ENCODE data around the gene GDAP2.
"Not testable (repeated sequence)": the region's sequence is repeated elsewhere in the genome, so short reads cannot be mapped to it uniquely, and the experiment has no call there.

GDAP2 gene

GRCh38 chr1:117857418-117857817 lies 72.0 kb downstream of the GDAP2 start:
- H3K9ac ChIP-seq: no peak overlapping the region
- no peaks in the 10 kb centered on the region for H4K20me1 ChIP-seq
- H3K36me3 ChIP-seq: peaks cover 0 to 22% (median 0%) of the 10 kb centered on the region in 11 experiments; a peak in 4 of 22 replicates
- H3K27me3 ChIP-seq: no peaks in the 10 kb centered on the region
- no peaks in the 10 kb centered on the region for H3K9me3 ChIP-seq (replicated peaks in 1 of 11)
- no peak overlapping the region for H3K27ac ChIP-seq
- H3K4me2 ChIP-seq: no peak overlapping the region
- no peak overlapping the region for H3K4me3 ChIP-seq
- TF ChIP-seq Cebpa-rat (IDR thresholded peaks at IDR 0.05): no peak
- no peaks in the 10 kb centered on the region for H3K4me1 ChIP-seq

- no peaks in the 10 kb centered on the region for H4K20me1 ChIP-seq
- no peaks in the 10 kb centered on the region for H3K4me1 ChIP-seq
- no peak overlapping the region for H3K4me2 ChIP-seq
- no peak overlapping the region for H3K4me3 ChIP-seq
- no peak overlapping the region for H3K27ac ChIP-seq
- no peaks in the 10 kb centered on the region for H3K9me3 ChIP-seq (replicated peaks in 1 of 11)
- TF ChIP-seq Cebpa-rat (IDR thresholded peaks at IDR 0.05): no peak
- no peaks in the 10 kb centered on the region for H3K36me3 ChIP-seq
- H3K9ac ChIP-seq: no peak overlapping the region
- H3K27me3 ChIP-seq: no peaks in the 10 kb centered on the region
Measured at GRCh38 chr1:117852853-117853553, 76.4 kb downstream of the GDAP2 start.

GRCh38 chr1:117851687-117852086 lies 77.7 kb downstream of the GDAP2 start:
- H3K4me3 ChIP-seq: no peak overlapping the region
- H3K27me3 ChIP-seq: no peaks in the 10 kb centered on the region
- no peak overlapping the region for H3K27ac ChIP-seq
- no peaks in the 10 kb centered on the region for H3K4me1 ChIP-seq
- H3K4me2 ChIP-seq: no peak overlapping the region
- no peak overlapping the region for H3K9ac ChIP-seq
- H3K36me3 ChIP-seq: no peaks in the 10 kb centered on the region
- H4K20me1 ChIP-seq: no peaks in the 10 kb centered on the region
- no peak for TF ChIP-seq Cebpa-rat (IDR thresholded peaks at IDR 0.05)
- no peaks in the 10 kb centered on the region for H3K9me3 ChIP-seq (replicated peaks in 1 of 11)

- H3K9me3 ChIP-seq (replicated peaks in 1 of 11): peaks cover 28 to 38% (median 31%) of the 10 kb centered on the region in 11 experiments
- no peak overlapping the region for H3K9ac ChIP-seq
- H3K27ac ChIP-seq: no peak overlapping the region
- no peak overlapping the region for H3K4me3 ChIP-seq
- no peak overlapping the region for H3K4me2 ChIP-seq
- no peaks in the 10 kb centered on the region for H3K27me3 ChIP-seq
- TF ChIP-seq Cebpa-rat (IDR thresholded peaks at IDR 0.05): no peak
- H3K4me1 ChIP-seq: no peaks in the 10 kb centered on the region
- H4K20me1 ChIP-seq: no peaks in the 10 kb centered on the region
- peaks cover 0 to 21% (median 4%) of the 10 kb centered on the region in 11 experiments; a peak in 6 of 22 replicates for H3K36me3 ChIP-seq
Measured at GRCh38 chr1:117846674-117847425, 82.6 kb downstream of the GDAP2 start.

- H3K4me3 ChIP-seq, H3K4me1 ChIP-seq, H4K20me1 ChIP-seq, H3K9ac ChIP-seq, H3K4me2 ChIP-seq, H3K27ac ChIP-seq, H3K27me3 ChIP-seq: not testable (repeated sequence)
- Histone ChIP-seq H3K36me3 (peaks cover 0 to 21% (median 4%) of the 10 kb centered on the region in 11 experiments; a peak in 6 of 22 replicates), H3K9me3 (replicated peaks in 1 of 11) (peaks cover 28 to 39% (median 31%) of the 10 kb centered on the region in 11 experiments)
Measured at GRCh38 chr1:117844478-117844877, 84.9 kb downstream of the GDAP2 start.

- TF ChIP-seq Cebpa-rat (IDR thresholded peaks at IDR 0.05): no peak
Measured at GRCh38 chr1:117843791-117844190, 85.6 kb downstream of the GDAP2 start.

GRCh38 chr1:117842408-117843170 lies 86.8 kb downstream of the GDAP2 start:
- H3K9me3 ChIP-seq (replicated peaks in 1 of 11): peaks cover 28 to 39% (median 31%) of the 10 kb centered on the region in 11 experiments
- no peak overlapping the region for H3K4me2 ChIP-seq
- no peak overlapping the region for H3K4me3 ChIP-seq
- no peaks in the 10 kb centered on the region for H3K27me3 ChIP-seq
- TF ChIP-seq Cebpa-rat (IDR thresholded peaks at IDR 0.05): no peak
- peaks cover 0 to 8% (median 0%) of the 10 kb centered on the region in 10 experiments; a peak in 3 of 20 replicates for H3K4me1 ChIP-seq
- peaks cover 0 to 21% (median 4%) of the 10 kb centered on the region in 11 experiments; a peak in 6 of 22 replicates for H3K36me3 ChIP-seq
- no peak overlapping the region for H3K9ac ChIP-seq
- no peak overlapping the region for H3K27ac ChIP-seq
- no peaks in the 10 kb centered on the region for H4K20me1 ChIP-seq

More at GRCh38 chr1:117843791-117844190, 85.6 kb downstream of the GDAP2 start:
- H3K27ac ChIP-seq: no peak overlapping the region
- peaks cover 0 to 4% (median 0%) of the 10 kb centered on the region in 10 experiments; a peak in 3 of 20 replicates for H3K4me1 ChIP-seq
- H4K20me1 ChIP-seq: no peaks in the 10 kb centered on the region
- H3K4me3 ChIP-seq: no peak overlapping the region
- peaks cover 0 to 21% (median 4%) of the 10 kb centered on the region in 11 experiments; a peak in 6 of 22 replicates for H3K36me3 ChIP-seq
- H3K4me2 ChIP-seq: no peak overlapping the region
- H3K27me3 ChIP-seq: no peaks in the 10 kb centered on the region
- peaks cover 28 to 39% (median 31%) of the 10 kb centered on the region in 11 experiments for H3K9me3 ChIP-seq (replicated peaks in 1 of 11)
- H3K9ac ChIP-seq: no peak overlapping the region

GRCh38 chr1:117841117-117841650 lies 88.2 kb downstream of the GDAP2 start:
- Histone ChIP-seq H3K4me2 (no peak overlapping the region), H3K4me1 (peaks cover 0 to 8% (median 0%) of the 10 kb centered on the region in 10 experiments; a peak in 3 of 20 replicates), H3K36me3 (peaks cover 0 to 21% (median 4%) of the 10 kb centered on the region in 11 experiments; a peak in 6 of 22 replicates), H3K27ac (no peak overlapping the region), H3K4me3 (no peak overlapping the region), H3K9me3 (replicated peaks in 1 of 11) (peaks cover 28 to 39% (median 31%) of the 10 kb centered on the region in 11 experiments), H3K27me3 (no peaks in the 10 kb centered on the region), H3K9ac (no peak overlapping the region), H4K20me1 (no peaks in the 10 kb centered on the region)
- TF ChIP-seq Cebpa-rat (IDR thresholded peaks at IDR 0.05): no peak
